WERI-Rb-1 (cell line): ENCODE data around the gene MAP3K5.
"Not testable (repeated sequence)": the region's sequence is repeated elsewhere in the genome, so short reads cannot be mapped to it uniquely, and the experiment has no call there.

Experiments
- DNase-seq: peaks from one replicate; pipeline ENCODE4 v3.0.0-alpha.2; 2020
- H3K27ac ChIP-seq: fragments of 250-450 bp; sonication (Bioruptor Pico); 2 replicates; pipeline ENCODE4 v1.5.1; 2020; ENCODE audit warnings: mild to moderate bottlenecking, moderate library complexity
- H3K27me3 ChIP-seq: fragments of 250-450 bp; sonication (Bioruptor Pico); 2 replicates; pipeline ENCODE4 v1.5.1; 2021; ENCODE audit warnings: mild to moderate bottlenecking, low read depth, moderate library complexity; ENCODE audit not compliant: insufficient read depth, severe bottlenecking
- H3K36me3 ChIP-seq: fragments of 250-450 bp; sonication (Bioruptor Pico); 2 replicates; pipeline ENCODE4 v1.5.1; 2020; ENCODE audit warnings: mild to moderate bottlenecking, moderate library complexity
- H3K4me3 ChIP-seq: 2 replicates; pipeline ENCODE4 v1.5.1; 2011; ENCODE audit warnings: low read depth, mild to moderate bottlenecking, control low read depth, low read length
- H3K9me3 ChIP-seq: fragments of 250-450 bp; sonication (Bioruptor Pico); 2 replicates; pipeline ENCODE4 v1.5.1; 2021; ENCODE audit warnings: mild to moderate bottlenecking, moderate library complexity; ENCODE audit not compliant: severe bottlenecking
- CTCF ChIP-seq: IDR thresholded peaks from 2 replicates; pipeline ENCODE4 v1.5.1; 2011; ENCODE audit warnings: low read depth, mild to moderate bottlenecking, control low read depth, inconsistent platforms, low read length

MAP3K5 gene

GRCh38 chr6:136592930-136593673 lies 199.2 kb downstream of the MAP3K5 start:
- no peak for TF ChIP-seq CTCF
- Histone ChIP-seq H3K27me3 (no peaks in the 10 kb centered on the region), H3K36me3 (peaks cover 3% of the 10 kb centered on the region), H3K4me3 (no peak overlapping the region), H3K27ac (no peak overlapping the region), H3K9me3 (no peaks in the 10 kb centered on the region)
- no peak for DNase-seq

- no peak for DNase-seq
- no peak overlapping the region for H3K27ac ChIP-seq
- no peaks in the 10 kb centered on the region for H3K9me3 ChIP-seq
- no peaks in the 10 kb centered on the region for H3K27me3 ChIP-seq
- no peak for TF ChIP-seq CTCF
- no peak overlapping the region for H3K4me3 ChIP-seq
- H3K36me3 ChIP-seq, result peaks cover 3% of the 10 kb centered on the region
Observed at GRCh38 chr6:136591617-136592016, 200.7 kb downstream of the MAP3K5 start.

GRCh38 chr6:136590846-136591245 lies 201.4 kb downstream of the MAP3K5 start:
- H3K4me3 ChIP-seq, H3K36me3 ChIP-seq, DNase-seq, H3K27me3 ChIP-seq, H3K9me3 ChIP-seq, H3K27ac ChIP-seq: not testable (repeated sequence)

- no peak for TF ChIP-seq CTCF
- no peak for DNase-seq
Observed at GRCh38 chr6:136587527-136587926, 204.8 kb downstream of the MAP3K5 start.

GRCh38 chr6:136586295-136586694 lies 206.0 kb downstream of the MAP3K5 start:
- Histone ChIP-seq H3K27me3 (no peaks in the 10 kb centered on the region), H3K27ac (no peak overlapping the region), H3K9me3 (no peaks in the 10 kb centered on the region), H3K36me3 (peaks cover 3% of the 10 kb centered on the region), H3K4me3 (no peak overlapping the region)
- no peak for TF ChIP-seq CTCF
- DNase-seq, result no peak

More at GRCh38 chr6:136587527-136587926, 204.8 kb downstream of the MAP3K5 start:
- Histone ChIP-seq H3K36me3 (peaks cover 3% of the 10 kb centered on the region), H3K4me3 (no peak overlapping the region), H3K9me3 (no peaks in the 10 kb centered on the region), H3K27ac (no peak overlapping the region), H3K27me3 (no peaks in the 10 kb centered on the region)

- H3K27ac ChIP-seq, H3K36me3 ChIP-seq, H3K4me3 ChIP-seq, H3K9me3 ChIP-seq, H3K27me3 ChIP-seq, DNase-seq: not testable (repeated sequence)
Observed at GRCh38 chr6:136585523-136585922, 206.8 kb downstream of the MAP3K5 start.

- DNase-seq, H3K27ac ChIP-seq, H3K4me3 ChIP-seq, H3K27me3 ChIP-seq, H3K36me3 ChIP-seq, H3K9me3 ChIP-seq: not testable (repeated sequence)
Observed at GRCh38 chr6:136584290-136584689, 208.0 kb downstream of the MAP3K5 start.
